ENCODE data around the gene PIP5K1C.
A peak's percentile ranks its signal among the peaks of the same experiment; 100 is the strongest.

GRCh38 chr19:3618811-3619630 lies 81.2 kb downstream of the PIP5K1C start:
- TF ChIP-seq CTCF (IDR thresholded peaks at IDR 0.05) (peak in 1 of 3 experiments; percentile 8), POLR2A (IDR thresholded peaks at IDR 0.05; ENCODE audit: low read depth) (no peak)
